Adrenal gland (tissue), 5 donors: Measurements from ENCODE around the gene CREBBP.

Experiments
- CTCF ChIP-seq, 6 experiments: fragments of 450-650 bp in 4 of 6; fragments of 200-600 bp in 2 of 6; sonication (generic) in 1 of 6; IDR thresholded peaks; 1 replicate in 5 of 6; 2 replicates in 1 of 6; pipeline versions ENCODE4 v1.5.1 to v1.8.0; 2016 to 2021; ENCODE audit warnings: antibody characterized with exemption in 6 of 6, mild to moderate bottlenecking in 2 of 6, moderate library complexity in 1 of 6
- POLR2A ChIP-seq, 2 donors: fragments of 450-650 bp; IDR thresholded peaks; one replicate each; pipeline ENCODE4 v1.6.1; 2017; ENCODE audit warnings: antibody characterized with exemption in 2 of 2, mild to moderate bottlenecking in 2 of 2, moderate library complexity in 1 of 2
- donor health status: DM: no; HTN: no; CAD: no.

- TF ChIP-seq CTCF (IDR thresholded peaks at IDR 0.05) (no peak), POLR2A (IDR thresholded peaks at IDR 0.05) (no peak)
Measured at GRCh38 chr16:3776316-3776715, 104.2 kb downstream of the CREBBP start.
